ENCODE measurements around the gene ASTN2.
"Not testable (repeated sequence)": the region's sequence is repeated elsewhere in the genome, so short reads cannot be mapped to it uniquely, and the experiment has no call there.

Gene ASTN2

DNA sequence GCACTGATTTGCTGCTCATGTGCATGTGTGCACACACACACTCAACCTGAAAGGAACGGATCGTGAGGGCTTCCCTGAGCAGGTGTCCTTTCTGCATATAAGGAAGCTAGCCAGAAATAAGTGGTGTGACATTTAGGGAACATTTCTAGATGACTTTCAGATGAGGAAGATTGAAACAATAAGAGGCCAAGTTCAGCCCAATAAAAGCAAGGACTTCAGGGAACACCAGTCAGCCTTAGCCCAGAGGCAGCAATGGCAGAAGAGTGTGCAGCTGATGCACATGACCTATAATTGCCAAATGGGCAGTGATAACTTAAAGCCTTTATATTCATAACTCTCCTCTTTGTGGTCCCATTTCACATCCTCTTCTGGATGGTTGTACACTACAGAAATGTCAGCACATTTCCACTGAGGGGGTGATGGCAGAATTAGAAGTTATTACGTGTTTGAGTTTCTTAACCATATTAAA lies 472.2 kb downstream of the ASTN2 start:
- no peak for DNase-seq

DNA sequence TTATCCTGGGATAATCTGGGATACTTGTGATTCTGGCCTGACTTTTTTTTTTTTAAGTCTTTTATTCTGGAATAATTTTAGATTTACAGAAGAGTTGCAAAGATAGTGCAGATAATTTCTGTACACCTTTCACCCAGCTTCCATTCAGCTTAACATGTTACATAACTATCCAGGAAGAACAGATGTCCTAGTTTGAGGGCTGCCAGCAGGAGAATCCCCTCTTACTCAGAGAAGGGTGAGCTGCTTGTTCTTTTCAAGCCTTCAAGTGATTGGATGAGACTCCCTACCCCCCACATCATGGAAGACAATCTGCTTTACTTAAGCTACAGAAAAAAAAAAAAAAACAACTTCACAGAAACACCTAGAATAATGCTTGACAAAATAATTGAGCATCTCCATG lies 473.6 kb downstream of the ASTN2 start:
- no peak for DNase-seq

DNA sequence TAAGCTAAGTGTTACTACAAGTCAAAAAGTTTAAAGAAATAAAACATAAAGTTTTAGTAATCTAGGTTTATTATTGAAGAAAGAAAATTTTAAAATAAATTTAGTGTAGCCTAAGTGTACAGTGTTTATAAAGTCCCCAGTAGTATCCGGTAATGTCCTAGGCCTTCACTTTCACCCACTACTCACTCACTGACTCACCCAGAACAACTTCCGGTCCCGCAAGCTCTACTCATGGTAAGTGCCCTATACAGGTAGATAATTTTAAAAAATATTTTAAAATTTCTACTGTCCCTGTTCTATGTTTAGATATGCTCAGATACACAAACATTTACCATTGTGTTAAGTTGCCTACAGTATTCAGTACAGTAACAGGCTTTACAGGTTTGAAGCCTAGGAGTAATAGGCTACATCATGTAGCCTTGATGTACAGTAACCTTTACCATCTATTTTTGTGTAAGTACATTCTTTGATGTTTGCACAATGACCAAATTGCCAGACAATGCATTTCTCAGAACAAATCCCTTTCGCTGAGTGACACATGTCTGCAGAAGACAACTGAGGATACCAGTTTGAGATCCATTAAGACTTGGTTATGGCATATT lies 474.1 kb downstream of the ASTN2 start:
- no peak for DNase-seq

DNA sequence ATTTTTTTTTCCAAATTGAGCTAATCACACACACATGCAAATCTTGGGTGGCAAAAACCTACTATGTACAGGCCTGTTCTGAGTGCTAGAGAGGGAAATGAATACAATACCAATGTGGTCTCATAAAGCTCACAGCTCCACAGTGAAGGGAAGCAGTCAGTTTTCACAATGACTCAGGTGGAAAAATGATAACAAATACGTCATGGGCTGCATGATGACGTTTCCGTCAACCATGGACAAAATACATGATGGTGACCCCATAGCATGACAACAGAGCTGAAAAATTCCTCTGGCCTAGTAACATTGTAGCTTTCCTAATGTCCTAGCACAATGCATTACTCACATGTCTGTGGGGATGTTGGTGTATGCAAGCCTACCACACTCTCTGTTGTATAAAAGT lies 475.2 kb downstream of the ASTN2 start:
- no peak for DNase-seq

DNA sequence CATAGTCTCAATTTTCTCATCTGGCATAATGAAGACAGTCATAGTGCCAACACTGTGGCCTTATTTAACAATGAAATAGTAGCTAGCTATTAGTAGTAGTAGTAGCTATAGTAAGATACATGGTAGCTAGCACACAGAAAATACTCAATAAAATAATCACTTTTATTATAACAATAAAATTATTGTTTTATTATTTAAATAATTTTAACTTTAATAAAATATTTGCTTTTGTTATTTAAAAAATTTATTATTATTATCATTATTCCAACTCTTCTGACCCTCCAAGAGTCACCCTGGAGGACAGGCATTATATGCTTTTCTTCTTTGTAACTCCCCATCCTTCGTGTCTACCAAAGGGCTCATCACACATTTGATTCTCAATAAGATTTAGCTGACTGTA lies 475.7 kb downstream of the ASTN2 start:
- no peak for DNase-seq

DNA sequence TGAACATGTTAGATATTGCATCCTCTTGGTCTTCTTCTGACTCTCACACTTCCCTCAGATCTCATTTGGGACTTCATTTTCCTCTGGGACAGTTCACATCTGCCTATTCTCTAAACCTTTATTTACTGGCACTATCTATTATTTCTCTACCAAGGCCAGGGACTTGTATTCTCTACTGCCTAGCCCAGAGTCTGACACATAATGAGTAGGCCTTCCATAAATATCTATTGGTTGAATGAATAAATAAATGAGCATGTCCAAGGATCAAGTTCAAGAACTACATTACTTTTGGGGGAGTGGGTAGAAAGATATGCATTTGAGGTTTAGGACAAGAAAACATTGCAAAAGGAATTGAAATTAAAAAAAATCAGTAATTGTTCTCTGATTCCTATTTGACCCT lies 477.5 kb downstream of the ASTN2 start:
- no peak for DNase-seq

DNA sequence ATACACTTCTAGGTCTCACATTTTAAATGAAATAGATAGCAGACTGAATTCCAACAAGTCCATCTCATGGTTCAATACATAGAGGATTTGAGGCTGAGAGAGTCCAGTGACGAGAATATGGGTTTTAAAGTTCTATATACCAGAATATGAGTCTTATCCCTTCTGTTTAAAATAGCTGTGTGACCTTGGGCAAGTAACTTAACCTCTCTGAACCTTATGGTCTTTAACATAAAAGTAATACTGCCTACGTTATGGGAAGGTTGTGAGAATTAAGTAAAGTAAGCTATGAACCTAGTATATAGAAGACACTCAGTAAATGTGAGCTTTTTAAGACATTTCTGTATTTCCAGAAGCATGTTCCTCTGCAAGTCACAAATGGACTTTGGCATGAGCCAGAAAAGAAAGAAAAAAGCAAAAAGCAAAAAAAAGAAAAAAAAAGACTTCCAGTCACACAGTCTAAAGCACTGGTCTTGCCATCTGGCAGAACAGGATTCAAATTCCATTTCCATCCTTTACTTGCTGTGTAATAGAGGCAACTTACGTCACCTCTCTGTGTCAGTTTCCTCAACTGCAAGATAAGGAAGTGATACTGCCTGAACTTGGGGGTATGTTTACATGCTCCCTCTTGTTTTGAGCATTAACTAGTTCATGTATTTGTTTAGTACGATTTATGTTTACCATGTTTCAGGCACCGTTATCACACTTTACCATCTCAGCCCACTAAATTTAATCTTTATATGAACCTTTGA lies 479.5 kb downstream of the ASTN2 start:
- DNase-seq, result no peak

DNA sequence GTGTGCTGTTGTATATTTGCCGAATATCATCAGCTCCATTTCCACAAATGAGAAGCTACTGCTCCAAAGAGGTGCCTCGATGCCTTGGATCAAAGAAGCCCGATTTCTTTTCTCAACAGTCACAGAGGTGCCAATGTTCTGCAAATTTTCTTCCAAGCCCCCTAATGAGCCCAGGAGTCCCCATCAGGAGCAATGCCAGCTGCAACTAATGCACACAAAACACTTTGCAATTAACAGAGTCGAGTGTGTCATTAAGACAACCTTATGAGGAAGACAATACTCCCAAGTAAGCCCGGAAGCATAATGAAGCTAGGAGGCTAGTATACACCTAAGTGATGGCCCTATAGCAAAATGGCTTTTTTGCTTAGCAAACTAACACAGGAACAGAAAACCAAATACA lies 480.7 kb downstream of the ASTN2 start:
- no peak for DNase-seq

DNA sequence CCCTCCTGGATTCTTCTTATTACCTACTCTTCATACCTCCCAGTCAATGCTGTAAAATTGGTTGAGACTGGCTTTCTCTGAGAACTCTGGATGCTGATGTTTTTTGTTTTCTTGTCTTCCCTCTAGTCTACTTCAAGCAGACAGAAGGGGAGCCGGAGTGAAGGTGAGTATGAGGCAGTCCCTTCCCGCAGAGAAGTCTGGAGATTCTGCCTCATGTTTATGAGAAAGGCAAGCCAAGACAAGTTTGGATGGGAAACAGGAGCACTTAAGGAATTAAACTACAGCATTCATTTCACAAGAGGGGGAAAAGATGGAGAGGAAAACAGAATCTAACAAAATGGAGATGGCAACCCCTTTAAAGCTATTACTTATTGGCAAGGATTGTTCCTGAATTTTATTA lies 481.6 kb downstream of the ASTN2 start:
- no peak for DNase-seq

DNA sequence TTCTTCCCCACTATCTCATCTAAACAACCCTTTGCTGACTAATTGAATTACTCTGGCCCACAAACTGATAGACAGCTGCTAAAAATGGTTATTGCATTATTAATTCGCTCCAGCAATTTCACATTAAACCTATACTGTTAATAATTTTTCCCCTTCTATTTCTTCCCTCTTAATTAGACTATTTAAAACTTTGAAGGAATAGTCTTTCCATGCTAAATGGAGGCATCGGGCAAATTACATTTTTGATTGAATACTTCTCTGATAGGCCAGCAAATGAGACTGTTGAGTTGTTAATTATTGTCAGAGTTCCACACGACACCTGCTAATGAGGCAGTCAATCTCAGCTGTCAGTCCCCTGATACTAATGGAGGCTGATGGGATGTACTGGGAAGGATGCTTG lies 485.2 kb downstream of the ASTN2 start:
- no peak for DNase-seq

DNA sequence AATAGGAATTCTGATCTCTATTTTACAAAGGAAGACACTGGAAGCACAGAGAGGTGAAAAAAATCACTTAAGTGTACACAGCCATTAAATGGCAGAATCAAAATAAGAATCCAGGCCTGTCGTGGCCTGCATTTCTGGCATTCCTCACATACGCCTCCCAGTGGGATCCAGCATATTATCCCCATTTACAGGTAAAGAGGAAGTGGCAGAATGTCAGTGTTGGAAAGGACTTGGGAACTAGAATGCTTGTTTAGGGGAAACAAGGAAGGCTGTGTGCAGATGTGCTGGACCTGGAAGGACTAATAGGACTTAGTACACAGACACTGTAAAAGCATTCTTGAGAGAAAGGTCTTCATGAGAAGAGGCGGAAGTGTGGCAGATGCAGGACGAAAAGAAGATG lies 486.0 kb downstream of the ASTN2 start:
- DNase-seq, result no peak

DNA sequence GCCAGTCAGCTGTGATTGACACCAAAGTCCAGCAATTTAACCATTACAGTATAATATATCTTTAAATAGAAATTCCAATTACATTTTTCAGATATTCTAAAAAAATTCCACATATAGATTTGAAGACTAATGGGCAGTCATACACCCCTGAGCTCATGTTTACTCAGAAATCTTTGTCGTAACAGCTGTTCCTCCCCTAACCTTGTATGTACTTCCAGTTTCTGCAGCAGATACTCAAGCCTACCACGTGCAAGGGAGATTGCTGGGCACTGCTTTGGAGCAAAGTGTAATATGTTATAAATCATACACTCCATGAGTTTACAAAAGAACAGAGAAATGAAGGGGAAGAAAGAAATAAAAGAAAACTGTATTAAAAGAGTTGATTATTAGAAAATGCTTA lies 486.6 kb downstream of the ASTN2 start:
- DNase-seq, result no peak

DNA sequence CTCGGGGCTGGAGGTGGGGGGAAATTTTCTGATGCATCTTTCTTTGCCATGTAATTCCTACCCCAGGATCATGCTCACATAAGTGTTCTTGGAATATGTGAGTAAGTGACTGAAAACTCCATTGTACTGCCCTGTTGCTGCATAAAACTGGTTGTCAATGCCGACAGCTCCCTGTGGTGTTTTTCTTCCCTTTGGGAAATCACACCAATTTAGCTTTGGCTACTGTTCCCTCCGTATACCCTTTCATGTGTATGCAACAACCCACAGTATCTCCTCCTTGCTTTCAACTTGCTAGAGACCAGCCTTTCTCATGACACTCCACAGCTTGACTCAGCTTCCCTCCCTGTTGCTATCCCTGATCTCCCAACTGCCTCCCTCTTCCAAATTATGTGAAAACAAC lies 487.1 kb downstream of the ASTN2 start:
- no peak for DNase-seq

DNA sequence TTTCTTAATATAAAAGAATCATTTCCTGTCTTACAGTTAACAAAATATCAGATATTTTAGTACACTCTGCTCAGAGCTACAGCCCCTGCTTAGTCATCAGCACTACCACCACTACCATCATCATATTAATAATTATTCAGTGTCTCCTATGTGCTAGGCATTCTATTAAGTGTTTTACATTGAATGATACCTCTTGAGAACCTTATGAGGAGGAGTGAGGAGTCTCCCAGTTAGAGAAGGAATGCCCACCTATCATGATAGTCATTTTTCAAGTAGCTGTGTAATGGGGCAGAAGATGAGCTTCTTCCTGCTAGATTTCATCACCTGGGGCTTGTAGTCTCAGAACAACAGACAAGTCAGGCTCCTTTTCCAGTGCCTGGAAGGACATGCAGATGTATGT lies 489.7 kb downstream of the ASTN2 start:
- no peak for DNase-seq

DNA sequence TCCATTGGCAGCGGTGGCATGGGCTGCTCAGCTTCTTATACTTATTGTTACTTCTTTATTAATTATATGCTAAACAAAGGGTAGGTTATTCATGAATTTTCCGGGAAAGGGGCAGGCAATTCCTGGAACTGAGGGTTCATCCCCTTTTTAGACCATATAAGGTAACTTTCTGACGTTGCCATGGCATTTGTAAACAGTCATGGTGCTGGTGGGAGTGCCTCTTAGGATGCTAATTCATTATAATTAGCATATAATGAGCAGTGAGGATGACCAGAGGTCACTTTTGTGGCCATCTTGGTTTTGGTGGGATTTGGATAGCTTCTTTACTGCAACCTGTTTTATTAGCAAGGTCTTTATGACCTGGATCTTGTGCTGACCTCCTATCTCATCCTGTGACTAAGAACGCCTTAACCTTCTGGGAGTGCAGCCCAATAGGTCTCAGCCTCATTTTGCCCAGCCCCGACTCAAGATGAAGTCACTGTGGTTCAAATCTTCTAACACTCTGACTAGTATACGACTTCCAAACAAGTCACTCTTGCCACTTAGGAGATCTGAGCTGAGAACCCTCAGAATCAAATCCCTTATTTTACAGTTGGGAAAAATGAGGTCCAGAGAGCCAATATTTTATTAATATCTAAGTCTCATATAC lies 490.3 kb downstream of the ASTN2 start:
- no peak for DNase-seq

DNA sequence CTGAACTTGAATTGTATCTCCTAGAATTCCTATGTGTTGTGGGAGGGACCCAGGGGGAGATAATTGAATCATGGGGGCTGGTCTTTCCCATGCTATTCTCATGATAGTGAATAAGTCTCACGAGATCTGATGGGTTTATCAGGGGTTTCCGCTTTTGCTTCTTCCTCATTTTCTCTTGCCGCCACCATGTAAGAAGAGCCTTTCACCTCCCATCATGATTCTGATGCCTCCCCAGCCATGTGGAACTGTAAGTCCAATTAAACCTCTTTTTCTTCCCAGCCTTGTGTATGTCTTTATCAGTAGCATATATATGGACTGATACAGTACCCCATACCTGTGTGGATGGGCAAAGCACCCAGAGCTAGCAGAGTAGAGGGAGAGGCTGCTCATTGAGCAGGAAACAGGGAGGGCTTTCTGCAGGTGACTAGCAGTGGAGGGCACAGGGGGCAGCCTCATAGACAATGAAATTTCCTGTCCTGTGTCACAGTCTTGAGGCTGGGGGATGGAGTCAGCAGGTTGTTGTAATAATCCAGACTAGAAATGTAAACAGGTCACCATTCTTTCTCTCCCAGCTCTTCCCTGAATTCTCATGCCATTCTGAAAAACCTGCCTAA lies 496.9 kb downstream of the ASTN2 start:
- DNase-seq, result not testable (repeated sequence)

DNA sequence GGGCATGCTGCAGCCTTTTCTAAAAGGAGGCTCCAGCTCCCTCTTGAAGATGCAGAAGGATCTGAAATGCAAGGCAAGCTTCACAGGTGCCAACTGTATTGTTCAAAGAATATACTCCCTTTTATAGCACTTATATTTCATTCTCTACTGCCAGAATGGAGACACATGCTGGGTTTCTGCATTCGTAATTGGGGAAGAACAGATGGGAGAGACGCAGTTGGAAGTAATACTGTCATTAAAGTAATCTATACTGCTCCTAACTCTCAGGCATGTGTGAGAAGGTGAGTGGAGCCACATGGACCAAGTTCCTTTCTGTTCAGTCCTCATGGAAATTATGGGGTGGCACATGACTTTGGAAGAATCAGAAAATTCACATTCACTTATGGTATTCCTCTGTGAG lies 501.3 kb downstream of the ASTN2 start:
- no peak for DNase-seq

DNA sequence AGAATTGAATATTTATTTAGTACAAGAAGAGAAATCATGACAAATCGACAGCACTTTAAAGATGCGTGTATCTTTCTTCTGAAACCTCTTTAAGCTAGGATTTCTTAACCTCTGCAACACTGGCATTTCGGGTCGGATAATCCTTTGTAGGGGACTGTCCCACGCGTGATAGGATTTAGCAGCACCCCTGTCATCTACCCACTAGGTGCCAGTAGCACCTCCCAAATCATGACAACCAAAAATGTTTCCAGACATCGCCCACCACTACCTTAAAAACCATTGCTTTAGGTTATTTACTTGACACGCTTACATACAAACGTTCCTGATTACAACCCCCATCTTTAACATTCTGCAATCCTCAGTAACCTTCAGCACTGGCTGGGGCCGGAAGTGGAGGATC lies 504.7 kb downstream of the ASTN2 start:
- no peak for DNase-seq

DNA sequence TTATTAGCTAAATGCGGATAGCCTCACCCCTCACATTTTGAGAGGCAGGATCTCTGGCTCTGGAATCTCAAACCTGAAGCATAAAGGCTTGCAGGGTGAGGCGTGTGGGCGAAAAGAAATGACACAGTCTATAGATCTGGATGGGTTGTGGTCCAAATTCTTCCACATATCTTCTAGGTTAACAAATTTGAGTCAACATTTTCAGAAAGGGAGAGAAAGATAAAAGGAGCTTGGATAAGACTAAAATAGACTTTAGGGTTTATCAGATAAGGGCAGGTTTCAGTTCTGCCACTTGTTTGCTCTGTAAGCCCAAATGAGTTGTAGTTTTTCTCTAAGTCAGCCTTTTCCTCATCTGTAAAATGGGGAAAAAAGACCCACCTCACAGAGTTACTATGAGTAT lies 506.9 kb downstream of the ASTN2 start:
- DNase-seq, result no peak

DNA sequence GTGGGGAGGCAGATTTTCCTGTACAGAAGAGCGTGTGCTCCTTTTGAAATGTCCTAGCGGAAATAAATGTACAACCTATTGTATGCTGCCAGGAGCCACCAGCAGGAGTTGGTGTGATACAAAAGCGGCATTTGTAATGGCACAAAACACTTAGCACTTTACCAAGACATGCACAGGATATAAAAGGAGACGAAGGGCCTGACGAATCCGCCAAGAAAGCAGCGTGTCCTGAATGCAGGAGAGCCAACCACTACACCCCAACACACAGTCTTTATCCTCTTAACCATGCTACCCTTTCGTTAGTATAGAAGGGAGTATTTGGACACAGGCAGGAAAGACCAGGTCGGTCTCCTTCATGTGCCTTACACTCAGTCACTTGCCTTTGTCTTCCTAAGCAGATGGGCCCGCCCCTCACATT lies 509.7 kb downstream of the ASTN2 start:
- DNase-seq, result no peak

DNA sequence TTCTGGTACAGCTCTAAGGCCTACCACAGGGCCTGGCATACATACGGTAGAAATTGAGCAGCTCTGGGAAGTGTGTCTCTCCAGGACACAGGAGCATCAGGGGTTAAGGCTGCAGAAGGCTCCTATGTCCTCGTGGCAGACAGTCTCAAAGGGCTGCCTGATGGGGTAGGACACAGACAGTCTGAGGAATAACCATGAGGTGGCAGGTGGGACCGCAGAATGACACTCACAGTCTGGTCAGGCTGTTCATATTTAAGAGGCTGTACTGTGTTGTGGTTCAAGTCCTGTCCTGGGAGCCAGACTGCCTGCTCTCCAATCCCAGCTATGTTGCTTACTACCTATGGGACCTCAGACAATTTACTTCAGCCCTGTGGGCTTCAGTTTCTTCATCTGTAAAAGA lies 510.7 kb downstream of the ASTN2 start:
- DNase-seq, result no peak

DNA sequence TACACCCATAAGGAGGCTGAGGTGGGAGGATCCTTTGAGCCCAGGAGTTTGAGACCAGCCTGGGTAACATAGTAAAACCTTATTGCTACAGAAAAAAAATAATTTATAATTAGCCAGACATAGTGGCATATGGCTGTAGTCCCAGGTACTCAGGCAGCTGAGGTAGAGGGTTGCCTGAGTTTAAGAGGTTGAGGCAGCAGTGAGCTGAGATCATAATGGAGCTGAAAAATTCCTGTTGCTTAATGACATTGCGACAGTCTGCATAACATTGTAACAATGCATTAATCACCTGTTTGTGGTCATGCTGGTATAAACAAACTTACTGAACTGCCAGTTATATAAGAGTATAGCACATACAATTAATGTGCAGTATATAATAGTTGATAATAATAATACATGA lies 513.6 kb downstream of the ASTN2 start:
- no peak for DNase-seq

DNA sequence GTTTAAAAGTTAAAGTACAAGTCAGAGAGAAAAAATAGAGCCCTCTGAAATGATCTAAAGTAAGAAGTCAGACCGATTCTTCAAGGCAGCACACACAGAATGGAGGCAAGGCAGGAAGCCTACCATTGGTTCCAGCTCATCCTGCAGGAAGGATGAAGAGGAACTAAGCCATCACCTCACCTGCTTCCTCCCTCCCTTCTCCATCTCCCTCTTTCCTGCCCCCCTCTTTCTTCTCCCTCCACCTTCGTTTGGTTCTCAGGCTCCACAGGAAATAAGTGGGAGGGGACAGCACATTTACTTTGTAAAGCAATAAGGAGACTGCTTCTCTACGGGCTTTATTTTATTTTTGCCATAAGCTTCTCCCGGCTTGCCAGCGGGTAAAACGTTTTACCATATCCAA lies 514.3 kb downstream of the ASTN2 start:
- DNase-seq, result no peak

DNA sequence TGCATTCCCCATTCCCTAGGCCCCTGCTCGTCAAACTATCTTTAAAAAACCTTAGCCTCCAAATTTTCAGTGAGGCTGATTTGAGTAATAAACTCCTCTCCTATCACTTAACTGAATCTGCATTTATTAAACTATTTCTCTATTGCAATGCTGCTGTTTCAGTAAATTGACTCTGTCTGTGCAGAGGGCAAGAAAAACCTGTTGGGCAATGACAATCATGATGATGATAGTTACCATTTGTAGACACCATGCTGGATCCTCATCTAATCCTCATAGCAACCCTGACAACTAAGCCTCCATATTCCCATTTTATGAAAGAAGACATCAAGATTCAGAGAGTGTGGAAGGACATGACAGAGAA lies 514.9 kb downstream of the ASTN2 start:
- DNase-seq, result no peak

Data from NCI-H2029 treated with DMSO at 0.1 percent for 48 hours (cell line).